Upper lobe of left lung (tissue), 4 donors: ENCODE results near the gene ZNF365.

Source experiments
- CTCF ChIP-seq, 6 experiments: fragments of 450-650 bp in 4 of 6; fragments of 200-600 bp in 2 of 6; sonication (generic) in 2 of 6; IDR thresholded peaks; one replicate each; pipeline ENCODE4 v1.5.1; 2016 to 2019; ENCODE audit warnings: antibody characterized with exemption in 6 of 6
- EP300 ChIP-seq, 4 donors: sonication (generic); formaldehyde crosslinking; IDR thresholded peaks; one replicate each; pipeline ENCODE4 v1.5.1; 2017; ENCODE audit warnings: antibody characterized with exemption in 4 of 4, control low read depth in 2 of 4
- POLR2A ChIP-seq, 4 donors: fragments of 450-650 bp; IDR thresholded peaks; one replicate each; pipeline ENCODE4 v1.5.1; 2016 to 2017; ENCODE audit warnings: antibody characterized with exemption in 4 of 4, mild to moderate bottlenecking in 2 of 4
- POLR2AphosphoS5 ChIP-seq, 2 donors: sonication (generic); formaldehyde crosslinking; IDR thresholded peaks; one replicate each; pipeline ENCODE4 v1.5.1; 2017; ENCODE audit warnings: antibody characterized with exemption in 2 of 2

- TF ChIP-seq CTCF (IDR thresholded peaks at IDR 0.05) (no peak), POLR2AphosphoS5 (IDR thresholded peaks at IDR 0.05) (no peak), POLR2A (IDR thresholded peaks at IDR 0.05) (no peak), EP300 (IDR thresholded peaks at IDR 0.05) (no peak)
Observed at GRCh38 chr10:62395892-62396291, 21.7 kb downstream of the ZNF365 start.
